Measurements from ENCODE around the gene MRPS16.
"Not testable (repeated sequence)": the region's sequence is repeated elsewhere in the genome, so short reads cannot be mapped to it uniquely, and the experiment has no call there.

MRPS16 gene

DNA sequence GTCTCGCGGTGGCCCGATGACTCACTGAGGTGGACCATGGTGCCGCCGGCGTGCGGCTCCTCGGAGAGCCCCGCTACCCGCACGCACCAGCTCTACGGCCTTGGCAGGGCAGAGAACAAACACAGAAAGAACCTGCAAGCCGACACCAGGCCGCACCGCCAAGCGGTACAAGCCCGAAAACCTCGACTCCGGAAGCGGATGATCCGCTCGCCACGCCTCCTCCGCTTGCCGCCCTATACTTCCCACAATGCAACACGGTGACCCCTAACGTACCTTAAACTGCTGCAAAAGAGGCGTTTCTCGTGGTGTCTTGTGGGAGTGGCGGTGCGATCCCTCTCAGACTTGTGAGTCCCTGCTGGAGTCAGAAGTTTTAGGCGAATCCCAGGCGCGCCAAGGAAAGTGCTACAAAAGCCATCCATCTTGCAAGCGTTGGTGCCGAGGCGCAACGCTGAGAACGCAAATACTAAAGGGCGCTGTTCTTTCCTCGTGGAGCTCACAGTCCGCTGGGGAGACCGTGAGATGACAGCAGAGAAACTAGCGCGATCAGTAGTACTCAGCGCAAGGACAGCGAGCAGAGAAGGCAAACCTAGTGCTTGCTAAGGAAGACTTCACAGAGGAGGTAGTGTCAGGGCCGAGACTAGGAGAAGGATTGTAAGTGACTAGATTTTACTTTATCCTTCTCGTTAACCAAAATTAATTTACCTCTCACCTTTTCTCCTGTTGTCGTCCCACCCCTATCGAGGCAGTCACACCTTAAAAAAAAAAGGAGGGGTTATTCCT, at the start of gene MRPS16:
MRPS16 (minus strand) TSS at position 200 of the 780 bp plus-strand sequence; CDS start at position 38, 162 bp downstream.
- DNase-seq, result peak; percentile 91

DNA sequence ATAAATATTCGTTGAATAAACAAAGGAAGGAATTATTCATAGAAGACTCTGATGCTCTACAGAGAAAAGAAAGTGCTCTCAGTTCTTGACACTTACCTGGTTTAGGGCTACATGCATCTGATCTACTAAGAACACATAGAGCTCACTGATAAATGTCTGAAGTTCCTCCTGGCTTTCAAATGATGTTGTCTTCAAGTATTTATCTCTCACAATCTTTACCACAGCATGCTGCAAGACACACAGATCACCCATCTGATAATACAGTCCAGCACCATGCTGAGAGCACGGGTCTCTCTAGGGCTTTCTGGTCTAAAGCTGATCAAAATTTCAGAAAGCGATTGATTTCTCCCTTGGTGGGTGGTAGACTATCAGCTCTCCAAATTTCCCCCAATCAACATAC, 44.5 kb upstream of the MRPS16 start:
- no peak for DNase-seq

DNA sequence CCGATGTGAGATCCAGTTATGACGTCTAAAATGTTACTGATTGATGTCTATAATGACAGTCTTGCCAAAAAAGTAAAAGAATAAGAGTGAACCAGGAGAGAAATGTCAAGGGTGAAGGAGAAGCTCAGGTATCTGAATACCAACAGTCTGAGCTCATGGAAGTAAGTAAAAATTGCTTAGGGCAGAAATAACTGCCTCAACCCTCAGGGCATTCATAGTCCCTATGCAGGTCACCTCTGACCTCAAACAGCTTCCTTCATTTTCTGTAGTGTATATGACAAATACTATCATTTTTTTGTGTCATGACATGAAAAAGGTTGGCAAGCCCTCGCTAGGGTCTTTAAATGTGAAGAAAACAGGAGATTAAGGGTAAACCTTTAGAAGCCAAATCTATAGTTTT, 41.0 kb upstream of the MRPS16 start:
- DNase-seq, result no peak

DNA sequence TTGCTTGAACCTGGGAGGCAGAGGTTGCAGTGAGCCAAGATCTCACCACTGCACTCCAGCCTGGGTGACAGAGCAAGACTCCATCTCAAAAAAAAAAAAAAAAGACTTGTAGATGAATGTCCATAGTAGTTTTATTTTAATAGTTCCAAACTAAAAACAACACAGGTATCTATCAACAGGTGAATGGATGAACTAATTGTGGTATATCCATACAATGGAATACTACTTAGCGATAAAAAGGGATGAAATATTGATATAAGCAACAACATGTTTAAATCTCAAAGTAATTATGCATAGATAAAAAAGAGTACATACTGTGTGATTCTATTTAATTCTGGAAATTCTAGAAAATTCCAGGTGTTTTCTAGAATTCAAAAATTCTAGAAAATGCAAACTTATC, 37.5 kb upstream of the MRPS16 start:
- no peak for DNase-seq

DNA sequence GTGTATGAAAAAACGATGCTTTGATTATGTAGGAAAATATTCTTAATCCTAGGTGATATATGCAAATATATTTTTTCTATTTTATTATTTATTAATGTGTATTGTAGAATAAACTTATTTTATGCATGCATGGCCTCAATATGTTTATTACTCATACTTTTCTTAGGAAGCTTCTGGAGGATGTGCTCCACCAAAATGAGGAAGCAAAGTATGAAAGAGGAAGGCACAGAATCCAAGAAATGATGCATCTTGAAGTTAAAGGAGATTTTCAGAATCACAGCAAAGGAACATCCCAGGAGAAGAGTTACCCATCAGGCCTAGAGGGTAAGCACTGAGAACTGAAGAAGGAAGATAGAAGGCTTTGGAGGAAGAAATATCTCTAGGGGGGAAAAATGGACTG, 35.0 kb upstream of the MRPS16 start:
- DNase-seq, result no peak

DNA sequence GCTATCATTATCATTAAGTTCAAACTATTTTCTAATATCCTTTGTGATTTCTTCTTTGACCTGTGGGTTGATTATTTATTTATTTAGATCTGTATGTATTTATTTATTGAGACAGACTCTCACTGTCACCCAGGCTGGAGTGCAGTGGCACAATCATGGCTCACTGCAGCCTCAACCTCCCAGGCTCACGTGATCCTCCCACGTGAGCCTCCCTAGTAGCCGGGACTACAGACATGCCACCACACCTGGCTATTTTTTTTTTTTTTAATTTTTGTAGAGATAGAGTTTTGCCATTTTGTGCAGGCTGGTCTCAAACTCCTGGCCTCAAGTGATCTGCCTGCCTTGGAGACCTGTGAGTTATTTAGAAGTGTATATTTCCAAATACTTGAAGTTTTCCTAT, 28.7 kb upstream of the MRPS16 start:
- DNase-seq, result no peak

DNA sequence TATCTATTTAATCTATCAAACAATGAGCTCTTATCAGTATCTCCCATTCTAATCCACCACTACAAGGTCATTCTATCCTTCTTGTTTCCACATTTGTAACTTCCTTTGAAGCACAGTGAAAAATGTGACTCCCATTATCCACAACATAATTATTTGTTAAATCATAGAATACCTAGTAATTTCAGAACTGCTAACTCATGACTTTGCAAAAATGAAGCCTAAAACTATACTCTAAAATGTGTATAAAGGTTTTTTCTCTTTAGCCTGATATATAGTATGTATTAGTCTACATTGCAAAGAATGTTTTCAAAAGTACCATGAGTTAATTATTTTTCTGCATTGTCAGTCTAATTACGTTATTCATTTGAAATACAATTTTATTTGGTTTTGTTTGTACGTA, 12.0 kb upstream of the MRPS16 start:
- DNase-seq, result no peak

DNA sequence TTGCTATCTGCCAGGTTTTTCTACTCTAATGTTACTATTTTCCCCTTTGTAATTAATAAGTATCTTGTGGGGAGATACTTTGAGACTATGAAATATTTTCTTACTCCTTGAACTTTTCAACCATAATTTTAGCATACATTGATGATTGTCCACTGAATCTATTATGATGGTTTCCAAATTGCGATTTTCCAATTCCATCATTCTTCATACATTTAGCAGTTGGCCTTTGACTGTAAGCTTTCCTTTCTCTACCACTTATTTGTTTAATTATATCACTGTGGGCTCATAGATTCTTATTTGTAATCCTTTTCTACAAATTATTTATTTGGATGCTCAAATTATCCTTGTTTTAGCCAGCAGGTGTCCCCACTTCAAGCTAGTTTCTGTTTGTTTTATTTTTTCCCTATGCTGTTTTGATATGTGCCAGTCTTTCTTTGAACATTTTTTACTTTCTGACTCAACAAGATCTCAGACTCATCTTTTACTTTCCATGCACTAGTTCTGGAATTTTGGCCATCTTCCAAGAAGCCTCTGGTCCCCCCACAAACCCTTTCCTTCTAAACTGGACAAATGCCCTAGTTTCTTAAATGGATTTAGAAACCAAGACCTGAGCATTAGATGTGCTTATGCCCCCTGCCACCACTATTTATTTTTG, 11.4 kb upstream of the MRPS16 start:
- DNase-seq, result no peak

DNA sequence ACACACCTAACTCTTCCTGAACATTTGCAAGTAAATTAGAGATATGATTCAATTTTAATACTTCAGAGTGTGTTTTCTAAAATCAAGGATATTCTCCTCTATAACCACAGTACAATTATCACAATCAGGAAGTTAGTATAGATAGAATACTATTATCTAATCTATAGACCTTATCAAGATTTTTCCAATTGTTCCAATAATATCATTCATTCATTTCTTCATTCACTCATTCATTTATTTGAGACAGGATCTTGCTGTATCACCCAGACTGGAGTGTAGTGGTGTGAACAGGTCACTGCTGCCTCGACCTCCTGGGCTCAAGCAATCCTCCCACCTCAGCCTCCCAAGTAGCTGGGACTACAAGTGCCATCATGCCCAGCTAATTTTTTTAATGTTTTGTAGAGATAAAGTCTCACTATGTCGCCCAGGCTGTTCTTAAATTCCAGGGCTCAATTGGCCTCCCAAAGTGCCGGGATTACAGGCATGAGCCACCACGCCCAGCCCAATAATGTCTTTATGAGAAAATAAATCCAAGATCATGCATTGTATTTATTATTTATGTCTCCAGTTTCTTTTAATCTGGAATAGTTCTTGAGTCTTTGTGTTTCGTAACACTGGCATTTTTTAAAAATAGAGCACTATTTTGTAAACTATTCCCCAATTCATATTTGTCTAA, 10.6 kb upstream of the MRPS16 start:
- DNase-seq, result no peak

DNA sequence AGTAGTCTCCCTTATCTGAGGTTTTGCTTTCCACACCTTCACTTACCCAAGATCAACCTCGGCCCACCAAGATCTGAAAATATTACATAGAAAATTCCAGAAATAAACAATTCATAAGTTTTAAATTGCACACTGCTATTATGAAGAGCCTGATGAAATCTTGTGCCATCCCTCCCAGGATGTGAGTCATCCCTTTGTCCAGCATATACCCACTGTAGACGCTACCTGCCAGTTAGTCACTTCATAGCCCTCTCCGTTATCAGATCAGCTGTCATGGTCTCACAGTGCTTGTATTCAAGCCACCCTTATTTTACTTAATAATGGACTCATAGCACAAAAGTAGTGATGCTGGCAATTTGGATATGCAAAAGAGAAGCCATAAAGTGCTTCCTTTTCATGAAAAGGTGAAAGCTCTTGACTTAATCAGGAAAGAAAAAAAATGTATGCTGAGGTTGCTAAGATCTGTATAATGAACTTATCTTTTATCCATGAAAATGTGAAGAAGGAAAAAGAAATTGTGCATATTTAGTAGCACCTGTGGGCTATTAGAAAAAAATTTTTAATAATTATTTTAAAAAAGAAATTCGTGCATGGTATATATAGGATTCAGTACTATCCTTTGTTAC, 9.8 kb upstream of the MRPS16 start:
- DNase-seq, result no peak

DNA sequence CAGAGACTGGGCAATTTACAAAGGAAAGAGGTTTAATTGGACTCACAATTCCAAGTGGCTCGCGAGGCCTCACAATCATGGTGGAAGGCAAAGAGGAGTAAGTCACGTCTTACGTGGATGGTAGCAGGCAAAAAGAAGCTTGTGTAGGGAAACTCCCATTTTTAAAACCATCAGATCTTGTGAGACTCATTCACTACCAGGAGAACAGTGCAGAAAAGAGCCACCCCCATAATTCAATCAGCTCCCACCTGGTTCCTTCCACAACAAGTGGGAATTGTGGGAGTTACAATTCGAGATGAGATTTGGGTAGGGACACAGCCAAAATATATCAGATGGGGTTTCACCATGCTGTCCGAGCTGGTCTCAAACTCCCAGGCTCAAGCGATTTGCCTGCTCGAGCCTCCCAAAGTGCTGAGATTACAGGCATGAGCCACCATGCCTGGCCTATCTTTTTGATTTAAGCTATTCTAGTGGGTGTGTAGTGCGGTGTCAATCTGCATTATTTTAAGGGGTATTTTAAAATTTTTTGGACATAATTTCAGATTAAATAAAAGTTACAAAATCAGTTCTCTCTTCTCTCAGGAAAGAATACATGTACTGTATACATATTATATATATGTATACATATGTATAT, 9.0 kb upstream of the MRPS16 start:
- DNase-seq, result no peak

DNA sequence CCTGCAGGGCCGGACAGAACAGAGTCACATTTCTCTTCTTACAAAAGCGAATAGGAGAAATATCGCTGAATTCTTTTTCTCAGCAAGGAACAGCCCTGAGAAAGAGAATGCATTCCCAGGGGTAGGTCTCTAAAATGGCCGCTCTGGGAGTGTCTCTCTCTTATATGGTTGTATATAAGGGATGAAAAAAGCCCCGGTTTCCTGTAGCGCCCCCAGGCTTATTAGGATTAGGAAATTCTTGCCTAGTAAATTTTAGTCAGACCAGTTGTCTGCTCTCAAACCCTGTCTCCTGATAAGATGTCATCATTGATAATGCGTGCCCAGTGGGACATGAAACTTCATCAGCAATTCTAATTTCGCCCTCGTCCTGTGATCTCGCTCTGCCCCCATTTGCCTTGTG, 6.2 kb upstream of the MRPS16 start:
- DNase-seq, result not testable (repeated sequence)

DNA sequence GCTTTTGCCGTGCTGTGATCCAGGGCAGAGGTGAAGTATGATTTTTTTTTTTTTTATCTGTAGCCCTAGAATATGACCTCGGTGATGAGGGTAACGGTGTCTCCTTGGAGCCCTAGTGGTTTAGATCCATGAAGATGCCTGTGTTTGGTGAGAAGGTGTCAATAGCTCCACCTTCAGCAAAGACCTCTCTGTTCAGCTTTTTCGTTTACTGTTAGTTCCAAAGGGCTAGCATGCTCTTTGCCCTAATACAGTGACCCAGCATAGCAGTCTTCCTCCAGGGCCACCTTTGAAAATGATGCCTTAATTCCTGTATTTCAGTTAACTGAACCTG, 746 bp upstream of the MRPS16 start:
- no peak for DNase-seq

DNA sequence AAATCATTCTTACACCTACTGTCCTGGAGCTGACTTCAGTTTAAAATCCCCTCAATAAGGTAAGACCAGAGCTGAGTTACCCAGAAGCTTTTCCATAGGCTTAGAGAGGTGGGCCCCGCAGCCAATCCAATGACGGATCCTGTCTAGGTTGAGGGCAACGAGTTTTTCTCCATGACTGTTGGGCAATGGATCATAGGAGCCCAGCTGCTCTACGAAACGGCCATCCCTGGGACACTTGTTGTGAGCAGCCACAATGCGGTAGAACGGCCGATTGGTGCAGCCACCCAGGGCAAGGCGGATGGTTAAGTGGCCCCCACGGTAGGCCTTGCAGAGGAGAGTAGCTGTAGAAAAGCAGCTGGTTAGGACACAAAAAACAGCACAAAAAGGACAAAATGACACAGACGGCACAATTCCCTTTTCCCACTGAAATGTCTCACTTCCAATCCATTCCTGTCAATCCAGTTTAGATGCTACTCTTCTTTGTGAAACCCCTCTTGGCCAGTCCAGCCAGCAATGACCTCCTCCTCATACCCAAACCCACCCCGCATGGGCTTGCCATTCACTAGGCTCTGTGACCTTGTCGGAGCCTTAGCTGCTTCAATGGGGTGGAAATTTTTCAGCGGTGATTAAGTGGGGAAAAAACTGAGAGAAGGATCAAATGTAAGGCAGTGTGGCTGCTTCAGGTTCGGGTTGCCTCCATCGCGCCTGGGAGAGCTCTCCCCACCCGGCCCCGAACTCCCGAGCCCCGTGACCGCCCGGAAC, 580 bp downstream of the MRPS16 start:
- peak; percentile 4 for DNase-seq

DNA sequence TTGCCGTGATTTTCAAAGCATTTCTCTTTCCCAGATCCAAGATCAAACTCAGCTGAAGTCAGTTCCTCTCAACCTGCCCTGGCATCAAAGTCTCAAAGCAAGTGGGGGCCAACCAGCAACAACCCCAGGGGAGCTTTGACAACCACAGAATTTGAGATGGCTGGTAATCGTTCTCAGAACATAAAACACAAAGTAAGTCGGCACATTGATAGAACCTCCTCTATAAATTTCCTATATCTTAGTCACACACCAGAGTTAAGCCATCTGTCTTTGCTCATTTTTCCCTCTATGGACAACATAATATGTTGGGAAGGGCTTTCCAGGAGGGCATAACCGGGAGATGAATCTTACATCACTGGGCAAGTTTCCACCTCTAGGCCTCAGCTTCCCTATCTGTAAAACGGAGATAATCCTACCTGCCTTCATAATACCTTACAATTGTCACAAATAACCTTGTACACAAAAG, 4.2 kb downstream of the MRPS16 start:
- DNase-seq, result no peak

DNA sequence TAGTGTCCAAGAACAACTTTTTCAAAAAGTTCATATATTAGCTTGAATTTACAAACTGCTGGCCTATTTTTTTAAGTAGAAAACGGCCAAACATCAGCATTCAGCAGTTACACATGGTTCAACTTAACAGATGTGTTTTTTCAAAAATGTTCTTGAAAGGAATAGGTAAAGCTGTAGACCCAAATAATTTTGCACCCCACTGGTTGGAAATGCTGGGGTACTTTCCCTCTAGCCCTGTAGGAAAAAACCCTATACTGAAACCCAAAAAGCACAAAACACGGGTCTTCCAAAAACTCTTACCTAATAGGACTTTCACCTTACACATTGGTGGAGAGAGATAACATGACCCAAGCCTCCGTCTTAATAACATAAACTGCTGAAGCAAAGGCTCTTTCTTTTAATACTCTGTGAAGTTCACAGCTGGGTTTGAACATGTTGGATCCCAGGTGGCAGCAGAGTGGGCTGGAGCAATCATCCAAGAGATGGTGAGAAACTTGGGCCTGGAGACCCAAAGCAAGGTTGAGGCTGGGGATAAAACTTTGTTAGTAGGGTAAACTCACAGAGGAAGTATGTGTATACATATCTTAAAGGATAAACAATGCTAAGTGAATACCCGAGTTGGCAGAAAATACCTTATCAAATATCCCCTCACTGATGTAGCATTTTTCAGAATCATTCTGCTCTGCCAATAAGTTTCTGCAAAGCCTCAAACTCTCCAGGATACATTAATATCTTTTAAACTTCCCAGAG, 4.8 kb downstream of the MRPS16 start:
- DNase-seq, result no peak

DNA sequence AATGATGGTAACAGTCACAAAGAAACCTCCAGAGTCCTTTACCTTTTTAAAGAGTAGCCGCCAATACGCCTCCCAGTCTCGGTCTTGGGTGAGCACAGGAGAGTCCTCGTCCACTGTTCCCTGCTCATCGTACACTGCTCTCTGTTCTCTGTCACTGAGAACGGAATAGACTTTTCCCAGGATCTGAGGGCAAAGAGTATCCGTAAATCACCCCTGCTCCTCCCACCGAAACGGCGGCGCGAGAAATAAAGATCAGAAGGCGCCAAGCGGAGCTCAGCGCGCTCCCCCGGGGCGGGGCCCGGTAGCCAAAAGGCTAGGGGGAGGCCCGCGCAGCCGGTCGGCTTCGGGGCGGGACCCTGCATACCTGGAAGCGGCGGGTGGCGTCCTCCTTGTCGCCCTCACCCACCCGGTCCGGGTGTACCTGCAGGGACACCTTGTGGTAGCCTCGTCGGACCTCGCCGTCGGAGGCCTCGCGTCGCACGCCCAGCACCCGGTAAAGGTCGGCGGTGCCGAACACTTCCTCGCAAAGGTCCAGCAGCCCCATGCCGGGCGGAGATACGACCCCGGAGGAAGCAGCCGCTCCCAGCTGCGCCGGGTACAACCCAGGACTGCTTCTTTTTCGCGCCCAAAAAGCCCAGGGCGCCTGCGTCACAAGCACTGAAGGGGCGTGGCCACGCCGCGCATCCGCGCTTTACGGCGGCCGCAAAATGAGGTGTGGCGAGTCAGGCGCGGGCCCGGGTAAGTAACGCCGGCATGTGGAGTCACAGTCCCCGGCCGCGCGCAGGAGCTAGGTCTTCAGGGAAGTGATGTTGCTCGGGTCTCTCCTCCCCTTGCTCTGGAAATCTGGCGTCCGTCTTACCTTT, 5.6 kb downstream of the MRPS16 start, which contains the start of gene DNAJC9:
DNAJC9 (minus strand) TSS at position 610 of the 863 bp plus-strand sequence; CDS start at position 544, 66 bp downstream.
- peak; percentile 94 for DNase-seq

DNA sequence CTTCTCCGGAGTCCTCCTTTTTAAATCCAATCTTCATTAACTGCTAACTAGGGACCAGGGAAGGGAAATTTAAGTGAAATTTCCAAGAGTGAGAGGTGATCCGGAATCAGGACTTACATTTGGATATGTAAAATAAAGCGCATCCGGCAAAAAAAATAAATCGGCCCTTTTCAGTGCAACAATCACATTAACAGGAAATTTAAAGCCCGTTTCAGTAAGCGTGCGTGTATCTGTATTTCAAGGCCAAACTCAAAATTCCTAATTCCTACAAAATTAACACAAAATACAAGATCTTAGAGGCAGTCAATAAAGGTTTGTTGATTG, 6.2 kb downstream of the MRPS16 start:
- no peak for DNase-seq

DNA sequence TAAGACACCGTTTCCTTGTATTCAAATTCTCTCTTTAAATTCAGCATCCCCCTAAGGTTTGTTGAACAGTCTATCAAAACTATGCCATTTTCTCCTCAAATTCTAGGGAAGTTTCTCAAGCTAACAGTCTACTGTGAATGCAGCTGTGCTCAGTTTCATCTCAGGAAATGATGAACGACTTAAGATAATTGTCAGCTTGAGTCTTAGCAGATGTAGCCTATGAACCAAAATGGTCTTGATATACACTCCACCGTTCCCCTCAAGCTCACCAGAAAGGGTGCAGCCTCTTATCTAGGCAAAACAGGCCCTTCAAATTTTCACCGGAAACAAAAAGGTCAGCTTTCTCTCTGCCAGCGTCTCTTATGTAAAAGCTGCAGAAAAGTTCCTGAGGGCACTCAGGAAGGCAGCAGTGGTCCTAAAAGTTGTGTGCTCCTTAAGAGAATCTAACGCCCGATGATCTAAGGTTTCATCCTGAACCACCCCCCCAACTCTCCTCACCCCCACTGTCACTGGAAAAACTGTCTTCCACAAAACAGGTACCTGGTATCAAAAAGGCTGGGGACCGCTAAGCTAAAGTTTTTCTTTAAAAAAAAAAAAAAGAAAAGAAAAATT, 7.5 kb downstream of the MRPS16 start:
- no peak for DNase-seq

DNA sequence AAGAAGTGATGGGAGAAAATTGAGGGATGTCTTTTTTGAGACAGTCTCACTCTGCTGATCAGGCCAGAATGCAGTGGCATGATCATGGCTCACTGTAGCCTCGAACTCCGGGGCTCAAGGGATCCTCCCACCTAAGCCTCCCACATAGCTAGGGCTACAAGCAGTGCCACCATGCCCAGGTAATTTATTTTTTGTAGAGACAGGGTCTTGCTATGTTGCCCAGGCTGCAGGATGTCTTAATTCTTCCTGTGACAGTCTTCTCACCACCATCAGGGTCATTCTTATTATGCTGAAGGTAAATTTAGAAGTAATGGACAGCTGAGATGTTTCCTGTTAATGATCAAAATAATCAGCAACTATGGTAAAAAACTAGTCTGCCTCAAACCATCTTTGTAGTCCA, 12.5 kb downstream of the MRPS16 start:
- DNase-seq, result no peak

Measured in stimulated activated naive CD4-positive, alpha-beta T cell treated with Interleukin-2 at 50 U/mL for 16 hours (primary cell).